ENCODE results near the gene GARIN3. TPM values are rescaled to one million over a fixed set of nuclear protein-coding genes. Genes with fewer than 3 reads are reported as not detected.

Gene GARIN3
- total RNA-seq, 2 experiments from 2014 or later: not detected

DNA sequence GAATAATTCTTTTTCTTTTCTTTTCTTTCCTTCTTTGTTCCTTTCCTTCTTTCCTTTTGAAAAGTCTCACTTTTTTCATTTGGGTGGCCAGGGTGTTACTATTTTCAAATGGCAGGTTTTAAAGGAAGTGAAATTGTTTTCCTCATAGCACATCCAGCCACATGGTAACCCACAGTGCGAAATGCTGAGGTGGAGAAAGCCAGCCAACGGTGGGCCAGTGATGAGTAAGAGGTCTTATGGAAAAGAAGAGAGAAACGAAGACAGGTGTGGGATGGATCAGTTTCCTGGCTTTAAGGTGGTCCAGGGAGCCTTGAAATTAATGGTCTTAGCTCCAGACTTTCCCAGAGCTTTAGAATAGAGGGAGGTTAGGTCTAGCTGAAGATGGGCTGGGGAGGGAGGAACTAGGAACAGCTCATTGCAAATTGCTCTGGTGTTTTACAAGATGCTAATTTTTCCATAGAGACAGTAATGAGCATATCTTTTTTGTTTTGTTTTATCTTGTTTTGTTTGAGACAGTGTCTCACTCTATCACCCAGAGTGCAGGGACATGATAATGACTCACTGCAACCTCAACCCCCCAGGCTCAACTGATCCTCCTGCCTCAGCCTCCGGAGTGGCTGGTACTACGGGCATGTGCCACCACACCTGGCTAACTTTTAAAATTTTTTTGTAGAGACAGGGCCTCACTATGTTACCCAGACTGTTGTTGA, 32.4 kb upstream of the GARIN3 start:
- intact Hi-C loops (cut with DNase I, micrococcal nuclease): loop anchor here in 1 of 2 experiments (5.0 kb wide), 1 partner anchor 41 kb away; no protein-coding TSS in a partner anchor
- Mint-ChIP-seq H3K27ac (peak overlapping the region; percentile 96), H3K27me3 (no peaks in the 10 kb centered on the region), H3K36me3 (ENCODE audit: low read depth) (peaks cover 94% of the 10 kb centered on the region), H3K9me3 (no peaks in the 10 kb centered on the region), H3K4me1 (ENCODE audit: low read depth) (peaks cover 99% of the 10 kb centered on the region), H3K4me3 (peak overlapping the region; percentile 49)
- POLR2A ChIA-PET: interaction anchor here (1.8 to 12.6 kb wide), 6 partner anchors 8 to 56 kb away, joined by 6 to 193 read pairs (median 16); partner anchors contain the start of genes ITK and MED7
- Histone ChIP-seq H3K36me3 (ENCODE audit: insufficient read depth, low read length) (peaks cover 71% of the 10 kb centered on the region), H3K4me1 (ENCODE audit: insufficient read depth, low read length) (peaks cover 80% of the 10 kb centered on the region), H3K27ac (ENCODE audit: low read depth in 1 of 2, low read length in 2 of 2) (peak overlapping the region; percentile 63 to 79), H3K27me3 (ENCODE audit: control insufficient read depth in 1 of 2, insufficient read depth in 2 of 2, low read length in 2 of 2) (no peaks in the 10 kb centered on the region), H3K9me3 (ENCODE audit: control insufficient read depth in 1 of 2, insufficient read depth in 1 of 2, low read length in 2 of 2) (no peaks in the 10 kb centered on the region), H3K4me3 (ENCODE audit: low read length) (no peak overlapping the region)
- DNase-seq (peak in 13 of 14 experiments; percentile 31 to 80 (median 59)), ATAC-seq (ENCODE audit: poor library complexity) (peak; percentile 39)
- CTCF ChIA-PET: interaction anchor here (0.9 to 1.9 kb wide), 3 partner anchors 9 to 49 kb away, joined by 3 to 7 read pairs (median 5); no protein-coding TSS in a partner anchor
- TF ChIP-seq, protein P1, sequence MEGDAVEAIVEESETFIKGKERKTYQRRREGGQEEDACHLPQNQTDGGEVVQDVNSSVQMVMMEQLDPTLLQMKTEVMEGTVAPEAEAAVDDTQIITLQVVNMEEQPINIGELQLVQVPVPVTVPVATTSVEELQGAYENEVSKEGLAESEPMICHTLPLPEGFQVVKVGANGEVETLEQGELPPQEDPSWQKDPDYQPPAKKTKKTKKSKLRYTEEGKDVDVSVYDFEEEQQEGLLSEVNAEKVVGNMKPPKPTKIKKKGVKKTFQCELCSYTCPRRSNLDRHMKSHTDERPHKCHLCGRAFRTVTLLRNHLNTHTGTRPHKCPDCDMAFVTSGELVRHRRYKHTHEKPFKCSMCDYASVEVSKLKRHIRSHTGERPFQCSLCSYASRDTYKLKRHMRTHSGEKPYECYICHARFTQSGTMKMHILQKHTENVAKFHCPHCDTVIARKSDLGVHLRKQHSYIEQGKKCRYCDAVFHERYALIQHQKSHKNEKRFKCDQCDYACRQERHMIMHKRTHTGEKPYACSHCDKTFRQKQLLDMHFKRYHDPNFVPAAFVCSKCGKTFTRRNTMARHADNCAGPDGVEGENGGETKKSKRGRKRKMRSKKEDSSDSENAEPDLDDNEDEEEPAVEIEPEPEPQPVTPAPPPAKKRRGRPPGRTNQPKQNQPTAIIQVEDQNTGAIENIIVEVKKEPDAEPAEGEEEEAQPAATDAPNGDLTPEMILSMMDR (IDR thresholded peaks at IDR 0.05): no peak

DNA sequence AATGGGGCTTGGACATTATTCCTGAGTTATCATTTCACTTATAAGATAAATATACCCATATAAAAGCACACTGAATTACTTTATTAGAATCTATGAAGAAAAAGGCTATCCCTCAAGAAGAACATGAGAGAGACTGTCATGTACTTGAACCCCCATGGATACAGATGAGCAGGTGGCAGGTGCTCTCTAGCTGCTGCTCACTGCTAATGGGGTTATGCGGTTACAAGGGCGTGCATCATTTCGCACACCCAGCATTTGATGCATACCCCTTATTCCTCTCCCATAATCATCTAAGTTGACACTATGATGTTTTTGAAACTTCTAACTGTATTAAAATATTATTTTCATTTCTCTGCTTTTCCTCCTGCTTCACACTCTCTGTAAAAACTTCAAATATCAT, 31.0 kb upstream of the GARIN3 start:
- Mint-ChIP-seq H3K27ac (peak overlapping the region; percentile 96), H3K4me1 (ENCODE audit: low read depth) (peaks cover 99% of the 10 kb centered on the region), H3K27me3 (no peaks in the 10 kb centered on the region), H3K9me3 (no peaks in the 10 kb centered on the region), H3K4me3 (peak overlapping the region; percentile 77), H3K36me3 (ENCODE audit: low read depth) (peaks cover 94% of the 10 kb centered on the region)
- TF ChIP-seq, protein P1 (IDR thresholded peaks at IDR 0.05): no peak
- ATAC-seq (ENCODE audit: poor library complexity) (peak; percentile 44), DNase-seq (peak in 9 of 14 experiments; percentile 26 to 76 (median 49))
- ChIA-PET POLR2A (interaction anchor here (1.0 to 12.6 kb wide), 13 partner anchors 9 to 77 kb away, joined by 3 to 193 read pairs (median 4); partner anchors contain the start of gene ITK), CTCF (interaction anchor here (1.0 to 1.4 kb wide), 3 partner anchors 10 to 56 kb away, joined by 3 to 4 read pairs (median 3); no protein-coding TSS in a partner anchor)
- Histone ChIP-seq H3K27me3 (ENCODE audit: control insufficient read depth in 1 of 2, insufficient read depth in 2 of 2, low read length in 2 of 2) (no peaks in the 10 kb centered on the region), H3K4me3 (ENCODE audit: low read length) (no peak overlapping the region), H3K36me3 (ENCODE audit: insufficient read depth, low read length) (peaks cover 65% of the 10 kb centered on the region), H3K4me1 (ENCODE audit: insufficient read depth, low read length) (peaks cover 78% of the 10 kb centered on the region), H3K9me3 (ENCODE audit: control insufficient read depth in 1 of 2, insufficient read depth in 1 of 2, low read length in 2 of 2) (no peaks in the 10 kb centered on the region), H3K27ac (ENCODE audit: low read depth in 1 of 2, low read length in 2 of 2) (peak overlapping the region; percentile 32 to 50)
- intact Hi-C loops (cut with DNase I, micrococcal nuclease): loop anchor here in 1 of 2 experiments (5.0 kb wide), 1 partner anchor 40 kb away; no protein-coding TSS in a partner anchor

DNA sequence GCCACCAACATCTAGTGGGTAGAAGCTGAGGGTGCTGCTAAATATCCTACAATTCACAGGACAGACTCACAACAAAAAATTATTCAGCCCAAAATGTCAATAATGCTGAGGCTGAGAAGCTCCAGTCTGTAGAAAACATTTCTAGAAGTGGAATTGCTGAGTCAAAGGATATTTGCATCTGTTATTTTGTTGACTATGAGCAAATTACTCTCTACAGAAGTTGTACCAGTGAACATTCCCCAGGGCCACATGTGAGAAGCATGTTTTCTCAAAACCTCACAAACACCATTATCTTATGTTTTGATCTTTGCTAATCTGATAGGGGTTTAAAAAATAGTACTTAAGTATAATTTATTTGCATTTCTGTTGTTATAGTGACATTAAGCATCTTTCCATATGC, 30.0 kb upstream of the GARIN3 start:
- CTCF ChIA-PET: interaction anchor here (0.9 to 1.4 kb wide), 9 partner anchors 9 to 57 kb away, joined by 3 to 7 read pairs (median 4); no protein-coding TSS in a partner anchor
- no peaks in the 10 kb centered on the region for H3K27me3 Mint-ChIP-seq
- peak overlapping the region; percentile 96 for H3K27ac Mint-ChIP-seq
- Histone ChIP-seq H3K9me3 (ENCODE audit: control insufficient read depth in 1 of 2, insufficient read depth in 1 of 2, low read length in 2 of 2) (no peaks in the 10 kb centered on the region), H3K4me3 (ENCODE audit: low read length) (no peak overlapping the region), H3K27ac (ENCODE audit: low read depth in 1 of 2, low read length in 2 of 2) (peak overlapping the region; percentile 10 to 44), H3K27me3 (ENCODE audit: control insufficient read depth in 1 of 2, insufficient read depth in 2 of 2, low read length in 2 of 2) (no peaks in the 10 kb centered on the region), H3K36me3 (ENCODE audit: insufficient read depth, low read length) (peaks cover 64% of the 10 kb centered on the region), H3K4me1 (ENCODE audit: insufficient read depth, low read length) (peaks cover 73% of the 10 kb centered on the region)
- TF ChIP-seq, protein P1 (IDR thresholded peaks at IDR 0.05): no peak
- H3K9me3 Mint-ChIP-seq: no peaks in the 10 kb centered on the region
- peaks cover 99% of the 10 kb centered on the region for H3K4me1 Mint-ChIP-seq (ENCODE audit: low read depth)
- ATAC-seq (ENCODE audit: poor library complexity) (peak; percentile 8), DNase-seq (peak in 3 of 14 experiments; percentile 58 to 74 (median 70))
- peaks cover 92% of the 10 kb centered on the region for H3K36me3 Mint-ChIP-seq (ENCODE audit: low read depth)
- intact Hi-C loops (cut with DNase I, micrococcal nuclease): loop anchor here in 1 of 2 experiments (1.0 to 5.0 kb wide), 2 partner anchors 8 to 39 kb away; no protein-coding TSS in a partner anchor
- POLR2A ChIA-PET: interaction anchor here (0.6 to 12.6 kb wide), 12 partner anchors 9 to 1254 kb away, joined by 3 to 193 read pairs (median 4); partner anchors contain the start of genes ITK and MED7
- peak overlapping the region; percentile 77 for H3K4me3 Mint-ChIP-seq

Measured in CD4-positive, alpha-beta T cell (primary cell).